ENCODE measurements around the gene TDRD1.

The TDRD1 gene

DNA sequence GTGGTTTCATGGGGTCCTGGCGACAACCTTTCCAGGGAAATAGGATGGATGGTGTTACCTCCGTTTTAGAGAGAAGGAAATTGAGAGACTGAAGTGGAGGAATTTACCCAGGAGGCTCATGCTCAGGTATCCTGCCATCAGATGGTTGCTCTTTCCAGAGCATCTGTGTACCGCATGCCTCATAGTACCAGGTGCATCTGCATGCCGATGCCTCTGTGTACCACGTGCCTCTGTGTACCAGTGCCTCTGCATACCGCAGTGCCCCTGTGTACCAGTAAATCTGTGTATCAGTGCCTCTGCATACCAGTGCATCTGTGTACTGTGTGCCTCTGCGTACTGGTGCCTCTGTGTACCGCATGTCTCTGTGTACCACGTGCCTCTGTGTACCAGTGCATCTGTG is 63.1 kb downstream of the TDRD1 start:
- DNase-seq, result no peak

DNA sequence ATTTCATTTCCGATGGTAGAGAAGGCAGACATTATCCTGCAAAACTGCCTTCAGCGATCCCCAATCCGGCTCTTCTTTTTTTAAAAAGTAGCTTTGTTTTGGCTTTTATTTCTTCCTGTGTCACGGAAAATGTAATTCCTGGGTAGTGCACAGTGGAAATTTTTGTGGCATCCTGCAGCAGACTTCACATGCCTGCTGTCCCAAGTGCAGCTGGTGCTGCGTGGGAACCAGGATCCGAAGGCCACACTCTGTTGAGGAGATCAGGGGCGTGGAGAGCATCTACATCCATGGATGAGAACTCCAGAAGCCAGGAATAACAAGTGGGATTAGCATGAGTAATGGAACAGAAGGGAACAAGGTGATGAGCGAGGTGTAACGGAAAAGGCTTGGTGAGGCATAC is 64.5 kb downstream of the TDRD1 start:
- no peak for DNase-seq

DNA sequence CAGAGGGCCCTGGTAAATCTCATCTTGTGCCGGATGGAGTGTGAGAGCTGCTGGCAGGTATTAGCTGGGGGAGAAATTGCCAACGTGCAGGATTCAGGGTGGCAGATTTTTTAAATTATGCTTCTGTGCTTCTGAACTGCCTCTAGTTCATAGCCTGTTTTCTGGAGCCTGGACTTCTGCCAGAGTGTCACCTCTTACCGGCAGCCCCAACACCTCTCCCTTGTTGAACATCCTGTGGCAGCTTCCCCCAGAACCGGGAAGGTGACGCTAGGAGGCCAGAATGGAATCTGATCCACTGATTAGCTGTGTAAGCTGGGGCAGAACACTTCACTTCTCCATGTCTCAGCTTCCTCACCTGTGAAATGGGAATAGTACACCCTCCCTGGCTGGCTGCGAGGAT is 65.0 kb downstream of the TDRD1 start:
- DNase-seq, result no peak

DNA sequence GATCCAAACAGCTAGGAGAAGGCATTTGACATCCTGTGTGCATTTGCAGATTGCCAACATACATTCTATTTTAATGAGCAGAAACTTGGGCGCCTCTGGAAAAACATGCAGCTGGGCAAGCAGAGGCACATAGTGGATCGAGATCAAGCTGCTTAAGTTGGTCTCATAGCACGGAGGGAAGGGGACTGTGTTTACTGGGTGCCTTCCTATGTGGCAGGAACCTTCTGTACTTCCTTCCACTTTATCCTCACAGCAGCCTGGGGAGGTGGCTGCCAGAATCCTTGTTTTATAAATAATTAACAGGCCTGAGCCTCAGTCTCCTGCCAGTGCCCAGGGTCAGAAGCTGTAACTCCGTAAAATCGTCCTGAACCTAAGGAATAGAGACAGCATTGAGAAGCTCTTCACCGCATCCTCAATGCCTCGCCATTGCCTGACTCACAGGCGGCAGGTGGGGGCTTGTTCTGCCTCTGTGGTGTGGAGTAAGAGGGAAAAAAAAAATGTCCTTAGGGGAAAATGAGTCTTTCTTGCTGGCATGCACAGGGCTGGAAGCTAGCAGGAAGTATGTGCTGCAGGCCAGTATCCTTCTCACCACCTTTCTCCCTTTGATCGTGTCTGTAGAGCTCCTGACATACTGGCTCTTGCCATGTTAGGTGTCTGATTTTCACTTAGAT is 66.1 kb downstream of the TDRD1 start:
- DNase-seq, result no peak

DNA sequence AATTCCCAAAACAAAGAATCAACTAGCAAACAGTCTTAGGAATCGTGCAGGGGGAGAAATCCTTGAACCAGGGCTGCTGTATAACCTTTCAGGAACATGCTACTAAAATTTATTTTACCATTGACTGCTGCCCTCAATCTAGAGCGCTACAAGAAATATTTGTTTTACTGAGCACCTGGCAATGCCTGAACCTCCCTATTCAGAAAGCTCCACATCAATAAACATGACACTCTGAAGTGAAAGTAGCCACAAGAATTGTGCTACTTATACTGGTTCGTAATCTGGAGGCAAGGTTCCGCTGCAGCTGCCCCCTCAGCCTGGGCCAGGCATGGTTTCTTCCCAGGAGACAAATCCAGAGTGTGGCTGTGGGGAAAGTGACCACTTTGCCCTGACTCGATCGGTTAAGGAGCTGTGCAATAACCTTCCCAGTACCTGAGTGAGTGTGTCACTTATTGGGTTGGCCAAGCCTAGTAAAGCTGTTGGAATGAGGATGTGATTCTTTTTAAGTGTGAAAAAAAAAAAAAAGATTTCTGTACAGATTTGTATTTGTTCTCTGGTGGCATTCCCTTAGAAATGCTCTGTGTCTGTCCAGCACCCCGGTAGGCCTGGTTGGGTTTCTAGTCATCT is 67.6 kb downstream of the TDRD1 start:
- no peak for DNase-seq

DNA sequence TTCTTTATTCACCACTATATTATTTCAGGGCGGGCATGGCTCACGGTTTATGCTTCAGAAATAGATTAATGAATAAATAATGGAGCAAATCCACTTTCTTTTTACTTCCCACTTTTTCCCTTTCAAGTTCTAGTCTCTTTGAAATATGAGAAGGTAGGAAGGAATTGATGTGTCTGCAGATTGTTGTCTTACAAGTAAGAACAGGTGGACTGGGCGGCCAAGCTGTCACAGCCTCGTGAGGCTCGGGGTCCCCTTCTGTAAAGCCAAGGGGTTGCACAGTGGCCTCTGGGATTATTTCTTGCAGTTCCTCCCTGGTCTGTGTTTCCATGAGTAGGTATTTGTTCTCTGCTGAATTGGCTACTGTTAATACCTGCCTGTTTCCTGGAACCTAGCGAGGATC is 71.1 kb downstream of the TDRD1 start:
- no peak for DNase-seq

DNA sequence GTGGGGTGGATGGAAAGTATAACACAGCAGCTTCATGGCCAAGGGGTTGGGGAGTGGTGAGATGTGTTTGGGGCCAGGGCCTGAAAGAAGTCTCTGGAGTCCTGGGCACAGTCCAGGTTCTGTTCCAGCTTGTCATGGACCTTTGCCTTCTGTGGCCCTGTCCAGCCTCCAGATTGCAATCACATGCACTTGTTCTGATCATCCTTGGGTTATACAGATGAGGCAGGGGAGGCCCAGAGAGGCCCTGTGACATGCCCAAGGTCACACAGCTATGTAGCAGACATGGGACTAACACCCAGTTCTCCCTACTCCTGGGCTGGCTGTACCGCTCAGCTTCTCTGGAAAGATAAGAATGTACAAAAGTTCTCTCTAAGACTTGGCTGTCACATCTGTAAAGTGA is 71.6 kb downstream of the TDRD1 start:
- no peak for DNase-seq

DNA sequence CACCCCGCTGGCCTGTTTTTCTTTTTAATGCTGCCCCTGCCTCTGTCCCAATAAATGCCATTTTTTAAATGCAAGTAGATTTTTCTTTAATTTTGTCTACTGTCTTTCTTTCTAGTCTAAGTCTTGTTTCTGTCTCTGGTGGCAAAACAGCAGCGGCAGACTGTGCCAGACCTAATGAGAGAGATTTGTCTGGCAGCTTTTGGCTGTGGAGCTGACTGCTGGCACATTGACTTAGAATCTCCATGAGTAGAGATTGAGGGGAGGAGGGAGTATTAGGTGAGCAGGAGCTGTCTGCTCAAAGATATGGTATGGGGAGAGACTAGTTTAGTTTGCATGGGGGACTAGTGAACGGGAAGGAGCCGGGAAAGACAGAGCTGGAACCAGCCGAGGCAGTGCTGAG is 72.9 kb downstream of the TDRD1 start:
- DNase-seq, result no peak

DNA sequence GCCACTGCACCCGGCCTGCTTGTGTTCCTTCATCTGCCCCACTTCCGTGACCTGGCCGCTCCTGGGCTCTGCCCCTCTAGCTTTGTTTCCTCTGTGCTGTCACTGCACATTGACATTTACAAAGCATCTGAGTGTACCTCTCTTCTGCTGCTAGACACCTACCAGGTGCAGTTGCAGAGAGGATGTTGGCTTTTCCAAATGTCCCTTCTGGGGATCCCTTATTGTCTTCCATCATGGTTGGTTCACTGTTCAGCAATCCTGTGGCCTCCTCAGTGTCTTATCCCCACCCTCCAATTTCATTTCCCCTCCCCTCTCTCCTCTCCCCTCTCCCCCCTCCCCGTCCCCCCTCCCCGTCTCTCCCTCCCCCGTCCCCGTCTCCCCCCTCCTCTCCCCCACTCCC is 73.7 kb downstream of the TDRD1 start:
- no peak for DNase-seq

DNA sequence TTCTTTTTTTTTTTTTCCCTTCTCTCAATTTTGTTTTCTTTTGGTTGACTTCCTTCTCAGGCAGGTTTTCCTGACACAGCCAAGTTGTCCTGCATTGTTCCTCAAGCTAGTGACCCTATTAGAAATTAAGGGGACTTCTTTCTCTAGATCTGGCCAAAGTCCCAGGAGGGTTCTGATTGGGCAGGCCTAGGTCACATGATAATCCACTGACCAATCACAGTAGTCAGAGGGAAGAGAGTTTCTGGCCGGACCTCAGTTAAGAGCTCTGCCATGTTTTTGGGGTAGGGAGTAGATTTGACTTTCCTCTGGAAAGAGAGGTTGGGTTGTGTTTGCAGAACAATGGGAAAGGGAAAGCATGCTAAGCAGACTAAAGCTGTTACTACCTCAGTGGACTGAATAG is 76.1 kb downstream of the TDRD1 start:
- no peak for DNase-seq

DNA sequence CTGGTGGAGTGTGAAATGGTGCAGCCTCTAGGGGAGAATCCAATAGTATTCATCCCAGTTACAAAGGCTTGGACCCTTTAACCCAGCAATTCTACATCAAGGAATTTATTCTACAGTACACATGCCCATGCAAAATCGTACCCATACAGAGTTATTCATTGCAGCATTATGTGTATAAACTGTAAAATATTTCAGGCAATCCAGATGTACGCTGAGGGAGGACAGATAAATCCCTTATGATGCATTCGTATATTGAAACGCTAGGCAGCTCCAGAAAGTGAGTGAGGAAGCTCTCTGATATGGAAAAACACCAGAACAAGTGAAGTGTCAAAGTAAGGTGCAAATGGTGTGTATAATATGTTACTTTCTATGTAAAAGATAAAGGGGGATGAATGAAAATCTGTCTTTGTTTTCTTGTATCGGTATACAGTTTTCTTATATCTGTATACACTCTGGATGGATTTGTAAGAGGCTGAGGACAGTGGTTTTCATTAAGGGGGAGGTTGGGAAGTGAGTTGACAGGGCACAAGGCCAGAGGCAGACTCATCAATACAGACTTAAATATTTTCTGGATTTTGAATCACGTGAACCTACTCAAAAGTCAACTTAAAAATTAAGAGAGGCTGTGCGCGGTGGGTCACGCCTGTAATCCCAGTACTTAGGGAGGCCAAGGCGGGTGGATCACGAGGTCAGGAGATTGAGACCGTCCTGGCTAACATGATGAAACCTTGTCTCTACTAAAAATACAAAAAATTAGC is 77.0 kb downstream of the TDRD1 start:
- DNase-seq, result no peak

DNA sequence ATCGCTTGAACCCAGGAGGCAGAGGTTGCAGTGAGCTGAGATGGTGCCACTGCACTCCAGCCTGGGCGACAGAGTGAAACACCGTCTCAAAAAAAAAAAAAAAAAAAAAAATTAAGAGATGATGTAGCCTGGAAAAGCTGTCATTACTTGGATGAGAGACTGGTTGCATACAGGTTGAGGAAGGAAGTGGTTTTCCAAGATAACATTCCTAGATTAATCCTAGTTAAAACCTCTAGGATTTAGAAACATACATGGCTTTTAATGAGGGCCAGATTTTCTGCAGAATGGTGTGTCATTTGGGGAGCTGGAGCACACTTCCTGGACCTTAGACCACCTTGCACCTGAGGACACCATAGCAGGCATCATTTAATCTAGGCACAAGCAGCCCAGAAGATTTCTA is 77.7 kb downstream of the TDRD1 start:
- no peak for DNase-seq

DNA sequence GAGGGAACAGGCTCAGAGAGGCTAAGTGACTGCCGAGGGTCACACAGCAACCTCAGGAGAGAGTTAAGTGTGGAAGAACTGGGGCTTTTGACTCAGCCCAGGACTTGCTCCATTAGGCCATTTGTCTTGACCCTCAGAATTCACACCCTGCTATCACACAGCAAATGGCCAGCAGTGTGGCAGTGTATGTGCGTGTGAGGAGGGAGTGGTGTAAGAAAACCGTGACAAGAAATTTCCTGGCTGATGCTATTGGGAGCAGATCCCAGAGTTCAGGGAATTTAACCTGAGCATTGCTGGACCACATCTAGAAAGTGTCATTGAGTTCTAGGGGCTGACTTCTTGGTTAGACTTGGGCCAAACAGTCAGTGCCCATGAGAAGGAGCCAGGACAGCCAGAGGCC is 78.3 kb downstream of the TDRD1 start:
- no peak for DNase-seq

DNA sequence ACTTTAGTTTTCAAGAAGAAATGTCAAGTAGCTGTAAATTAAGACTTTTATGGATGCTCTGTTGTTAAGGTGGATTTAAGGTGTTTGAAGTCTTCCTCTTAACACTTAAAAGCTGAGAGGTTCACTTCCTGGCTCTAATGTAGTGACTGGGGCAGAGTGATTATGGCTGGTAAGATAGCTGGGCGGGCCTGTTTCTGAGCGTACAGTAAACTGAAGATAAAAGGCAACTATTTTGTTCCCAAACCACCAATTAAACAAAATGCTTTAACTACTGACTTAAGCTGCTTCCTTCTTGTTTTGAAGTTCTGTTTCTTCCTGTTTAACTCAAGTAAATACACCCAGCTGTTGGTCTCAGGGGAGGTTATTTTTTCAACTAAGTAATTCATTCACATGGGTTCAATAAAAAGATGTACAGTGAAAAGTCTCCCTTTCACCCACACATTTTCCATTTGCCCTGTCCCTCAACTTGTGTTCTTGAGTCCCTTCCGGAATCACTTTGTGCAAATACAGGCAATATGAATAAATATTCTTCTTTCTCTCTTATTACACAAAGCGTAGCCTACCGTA is 79.2 kb downstream of the TDRD1 start:
- DNase-seq, result no peak

DNA sequence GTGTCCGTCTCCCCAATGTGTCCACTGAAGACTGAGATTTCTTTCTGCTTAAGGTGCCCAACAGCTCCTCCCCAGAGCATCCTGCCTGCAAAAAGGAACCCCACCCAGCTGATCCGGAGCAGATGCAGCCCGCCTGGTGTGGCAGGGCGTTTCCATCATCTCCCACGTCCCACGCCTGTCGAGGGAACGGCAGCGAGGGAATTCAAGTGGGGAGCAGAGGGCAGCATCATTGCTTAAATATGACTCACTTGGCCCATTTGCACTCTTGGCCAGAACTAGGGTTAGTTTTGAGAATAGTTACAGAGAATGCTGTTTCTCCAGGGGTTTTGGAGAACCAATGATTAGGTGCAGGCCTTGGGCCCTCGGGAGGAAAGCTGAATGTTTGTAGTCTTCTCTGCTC is 80.7 kb downstream of the TDRD1 start:
- DNase-seq, result no peak

DNA sequence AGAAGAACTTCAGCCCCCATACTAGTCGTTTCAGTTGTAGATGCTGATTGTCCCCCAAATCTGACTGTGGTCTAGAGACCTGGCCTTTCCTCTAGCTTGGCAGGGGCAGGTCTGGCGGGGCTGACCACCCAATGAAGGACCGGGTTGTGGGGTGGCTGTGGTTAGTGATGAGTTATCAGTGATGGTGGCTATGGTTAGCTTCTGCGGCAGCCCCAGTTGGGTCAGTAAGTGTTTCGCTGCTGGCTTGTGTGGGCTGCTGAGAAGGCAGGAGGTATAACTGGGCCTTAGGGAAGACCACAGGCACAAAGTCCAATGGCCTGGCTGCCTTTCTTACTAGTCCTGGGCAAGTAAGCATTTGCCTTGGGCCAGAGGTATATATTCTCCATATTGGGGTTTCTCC is 81.2 kb downstream of the TDRD1 start:
- no peak for DNase-seq

DNA sequence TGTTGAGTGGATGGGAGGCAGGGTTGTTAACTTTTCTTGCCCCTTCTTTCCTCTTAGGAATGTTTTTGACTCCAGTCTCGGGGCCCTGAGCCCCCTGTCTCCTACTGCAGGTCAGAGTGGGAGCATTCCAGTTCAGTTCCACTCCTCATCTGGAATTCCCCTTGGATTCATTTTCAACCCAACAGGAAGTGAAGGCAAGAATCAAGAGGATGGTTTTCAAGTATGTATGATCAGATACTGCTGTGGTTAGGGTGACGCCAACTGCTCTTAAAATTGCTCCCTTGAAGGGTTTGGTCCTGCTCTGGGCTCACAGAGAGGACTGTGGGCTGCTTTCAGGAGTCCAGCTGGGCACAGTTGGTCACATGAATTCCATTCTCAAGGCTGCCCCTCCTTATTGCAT is 81.9 kb downstream of the TDRD1 start:
- peak; percentile 17 for DNase-seq

DNA sequence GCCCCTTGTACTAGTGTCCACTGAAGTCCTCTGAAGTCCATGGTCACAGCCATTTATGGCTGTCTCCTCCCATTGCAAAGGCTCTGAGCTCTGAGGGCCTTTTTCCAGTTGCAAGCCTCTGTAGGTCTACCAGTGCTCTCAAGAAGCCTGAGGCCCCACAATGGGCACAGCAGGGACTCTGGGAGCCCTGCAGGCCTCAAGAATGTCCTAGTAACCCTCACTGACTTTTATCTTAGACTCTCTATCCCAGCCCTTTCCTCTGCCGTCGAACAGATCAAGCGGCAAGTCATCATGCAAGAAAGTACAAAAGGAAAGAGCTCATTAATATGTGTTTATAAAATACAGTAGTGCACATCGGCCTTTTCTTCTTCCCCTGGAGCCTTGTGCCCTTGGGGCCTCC is 83.3 kb downstream of the TDRD1 start:
- no peak for DNase-seq

DNA sequence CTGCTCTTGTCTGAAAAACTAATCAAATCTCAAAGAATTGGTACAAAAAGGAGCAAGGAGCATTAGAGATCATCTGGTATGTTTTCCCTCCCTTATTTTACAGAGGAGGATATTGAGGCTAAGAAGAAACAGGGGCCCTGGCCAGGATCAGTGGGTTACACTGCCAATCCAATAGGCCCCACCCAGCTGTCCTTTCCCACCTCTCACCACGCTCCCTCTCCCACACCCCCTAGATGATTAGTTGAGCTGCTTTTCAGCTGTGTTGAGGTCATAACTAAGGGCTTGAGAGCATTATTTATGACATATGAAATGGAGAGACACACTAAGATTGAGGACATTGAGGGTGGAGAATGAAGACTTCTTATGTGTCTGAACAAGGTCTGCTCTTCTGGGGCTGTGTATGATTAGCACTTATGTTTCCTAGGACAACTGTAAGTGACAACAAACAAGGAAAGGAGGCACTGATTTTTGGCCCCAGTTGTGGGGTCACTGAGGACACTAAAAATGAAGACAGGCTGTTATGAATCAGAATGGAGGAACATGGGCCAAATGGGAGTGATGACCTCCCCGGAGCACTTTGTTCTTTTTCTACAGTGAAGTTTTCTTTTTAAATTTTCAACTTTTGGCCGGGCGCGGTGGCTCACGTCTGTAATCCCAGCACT is 86.4 kb downstream of the TDRD1 start:
- DNase-seq, result no peak

DNA sequence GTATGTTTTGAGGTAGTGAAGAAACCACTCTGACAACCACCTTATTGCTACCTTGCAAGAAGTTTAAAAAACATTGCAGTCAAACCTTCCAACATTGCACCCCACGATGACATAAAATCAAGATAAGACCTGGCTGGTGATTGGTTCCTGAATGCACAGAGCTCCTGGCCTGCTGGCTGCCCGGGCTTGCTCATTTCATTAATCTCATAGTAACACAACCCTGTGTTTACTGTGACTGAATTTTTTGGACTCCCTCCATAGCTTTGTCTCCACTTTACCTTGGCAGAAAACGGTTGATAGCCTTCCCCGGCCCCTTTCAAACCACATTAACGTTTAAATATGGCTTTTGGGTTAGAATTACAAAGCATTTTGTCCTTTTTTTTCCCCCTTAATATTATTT is 87.4 kb downstream of the TDRD1 start:
- DNase-seq, result no peak

DNA sequence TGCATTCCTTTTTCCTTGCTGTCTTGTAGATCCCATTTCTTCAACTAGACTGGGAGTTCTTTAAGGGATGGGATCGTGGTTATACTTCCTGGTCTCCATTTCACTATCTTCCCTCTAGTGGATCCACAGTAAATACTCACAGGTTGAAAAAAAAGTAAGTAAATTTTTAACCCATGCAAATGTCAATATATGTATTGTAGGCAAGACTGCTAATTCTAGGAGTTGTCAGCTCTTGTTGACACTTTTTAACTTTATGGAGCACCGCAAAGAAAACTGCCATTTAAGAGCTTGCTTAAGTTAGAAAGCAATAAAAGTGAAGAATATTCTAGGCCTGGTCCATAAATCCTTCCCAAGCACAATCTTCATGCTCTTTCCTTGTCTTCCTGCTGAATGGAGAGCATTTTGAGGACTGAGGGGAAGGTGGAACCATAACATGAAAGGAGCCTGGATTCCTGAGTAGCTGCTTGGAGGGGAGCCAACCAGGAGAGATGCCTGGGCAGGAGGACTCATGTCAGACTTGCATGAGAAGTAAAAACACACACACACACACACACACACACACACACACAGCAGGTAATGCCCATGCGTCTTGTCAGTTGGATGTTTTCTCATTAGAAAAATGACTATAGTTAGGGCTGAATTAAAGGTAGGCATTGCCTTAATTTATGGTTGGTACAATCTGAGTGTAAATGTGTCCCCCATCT is 92.1 kb downstream of the TDRD1 start:
- DNase-seq, result no peak

DNA sequence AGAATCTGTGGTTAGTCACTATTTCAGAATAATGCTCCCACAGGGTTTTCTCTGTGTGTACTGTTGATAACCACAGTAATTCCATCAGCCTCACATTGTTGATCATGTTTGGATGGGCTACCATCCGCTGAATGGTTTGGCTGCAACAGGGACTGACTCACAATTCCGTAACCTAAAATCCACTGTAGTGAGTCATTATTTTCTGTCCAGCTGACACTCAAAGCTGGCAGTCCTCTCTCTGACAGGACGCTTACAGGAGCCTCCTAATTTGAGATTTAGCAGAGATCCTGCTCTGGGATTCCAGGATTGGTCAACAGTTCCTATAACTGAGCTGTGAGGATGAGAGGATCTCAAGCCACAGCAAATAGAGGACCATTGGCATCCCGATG is 92.6 kb downstream of the TDRD1 start:
- peak; percentile 83 for DNase-seq

DNA sequence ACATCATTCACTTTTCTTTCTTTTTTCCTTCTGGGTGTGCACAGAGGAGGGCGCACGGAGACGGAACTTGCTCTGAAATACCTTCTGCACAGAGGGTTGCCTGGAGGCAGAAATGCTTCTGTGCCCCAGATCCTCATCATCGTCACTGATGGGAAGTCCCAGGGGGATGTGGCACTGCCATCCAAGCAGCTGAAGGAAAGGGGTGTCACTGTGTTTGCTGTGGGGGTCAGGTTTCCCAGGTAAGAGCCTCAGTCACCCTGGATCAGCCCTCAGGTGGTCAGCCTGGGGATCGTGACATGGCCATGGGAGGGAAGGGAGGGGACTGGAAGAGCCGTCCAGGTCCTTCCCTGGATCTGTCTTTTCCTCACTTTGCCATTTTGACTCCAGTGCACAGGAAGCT is 93.5 kb downstream of the TDRD1 start:
- no peak for DNase-seq

Data from amniotic stem cell (primary cell).